H9 (cell line): ENCODE results near the gene MRPL53. TPM values are rescaled to one million over a fixed set of nuclear protein-coding genes. Genes with fewer than 3 reads are reported as not detected.

Experiments
- DNase-seq: peaks from one replicate; pipeline ENCODE4 v3.0.0-alpha.2; 2017
- H2AFZ ChIP-seq: one replicate; pipeline ENCODE4 v1.6.1; 2013; ENCODE audit warnings: mild to moderate bottlenecking, low read length, control low read depth, moderate library complexity
- H2AK5ac ChIP-seq: 2 replicates; pipeline ENCODE4 v1.6.1; 2013; ENCODE audit warnings: low read length, control low read depth, mixed read lengths; ENCODE audit not compliant: insufficient read length
- H2BK120ac ChIP-seq: one replicate; pipeline ENCODE4 v1.6.1; 2013; ENCODE audit warnings: low read depth, mild to moderate bottlenecking, low read length, control low read depth, inconsistent platforms; ENCODE audit not compliant: poor library complexity, severe bottlenecking
- H2BK12ac ChIP-seq: 2 replicates; pipeline ENCODE4 v1.6.1; 2013; ENCODE audit warnings: low read length, control low read depth, mixed read lengths, low read depth; ENCODE audit not compliant: insufficient read length
- H2BK15ac ChIP-seq: 2 replicates; pipeline ENCODE4 v1.6.1; 2013; ENCODE audit warnings: low read depth, low read length, control low read depth
- H2BK20ac ChIP-seq: one replicate; pipeline ENCODE4 v1.6.1; 2013; ENCODE audit warnings: low read depth, mild to moderate bottlenecking, low read length, control low read depth, inconsistent platforms; ENCODE audit not compliant: poor library complexity, severe bottlenecking
- H2BK5ac ChIP-seq: 2 replicates; pipeline ENCODE4 v1.6.1; 2013; ENCODE audit warnings: low read length, control low read depth, mixed read lengths; ENCODE audit not compliant: insufficient read length
- H3K14ac ChIP-seq: 2 replicates; pipeline ENCODE4 v1.6.1; 2013; ENCODE audit warnings: low read length, control low read depth; ENCODE audit not compliant: insufficient read depth
- H3K18ac ChIP-seq: 2 replicates; pipeline ENCODE4 v1.6.1; 2013; ENCODE audit warnings: low read depth, mild to moderate bottlenecking, mixed read lengths, low read length, control low read depth; ENCODE audit not compliant: insufficient read length
- H3K23ac ChIP-seq: 2 replicates; pipeline ENCODE4 v1.6.1; 2013; ENCODE audit warnings: low read length, control low read depth, mixed read lengths, low read depth; ENCODE audit not compliant: insufficient read length
- H3K23me2 ChIP-seq: 2 replicates; pipeline ENCODE4 v1.6.1; 2013; ENCODE audit warnings: low read depth, mild to moderate bottlenecking, mixed read lengths, low read length, control low read depth; ENCODE audit not compliant: insufficient read length, poor library complexity, severe bottlenecking
- H3K27ac ChIP-seq: 2 replicates; pipeline ENCODE4 v1.5.1; 2013; ENCODE audit warnings: low read length, control low read depth, mixed read lengths, low read depth; ENCODE audit not compliant: insufficient read length
- H3K27me3 ChIP-seq: 2 replicates; pipeline ENCODE4 v1.6.1; 2013; ENCODE audit warnings: low read length, control low read depth, inconsistent platforms; ENCODE audit not compliant: insufficient read depth
- H3K4ac ChIP-seq: 2 replicates; pipeline ENCODE4 v1.6.1; 2013; ENCODE audit warnings: low read depth, mild to moderate bottlenecking, control low read depth, inconsistent platforms, low read length, moderate library complexity
- H3K4me1 ChIP-seq: 2 replicates; pipeline ENCODE4 v1.6.1; 2013; ENCODE audit warnings: low read length, control low read depth, inconsistent platforms; ENCODE audit not compliant: insufficient read depth
- H3K4me2 ChIP-seq: 2 replicates; pipeline ENCODE4 v1.6.1; 2013; ENCODE audit warnings: low read length, control low read depth, mixed read lengths; ENCODE audit not compliant: insufficient read length, insufficient read depth
- H3K56ac ChIP-seq: 2 replicates; pipeline ENCODE4 v1.6.1; 2013; ENCODE audit warnings: low read depth, mild to moderate bottlenecking, mixed read lengths, low read length, control low read depth; ENCODE audit not compliant: insufficient read length
- H3K79me1 ChIP-seq: 2 replicates; pipeline ENCODE4 v1.6.1; 2013; ENCODE audit warnings: low read depth, mild to moderate bottlenecking, moderate library complexity, low read length, control low read depth, inconsistent platforms; ENCODE audit not compliant: insufficient read depth, poor library complexity, severe bottlenecking
- H3K79me2 ChIP-seq: 2 replicates; pipeline ENCODE4 v1.6.1; 2013; ENCODE audit warnings: low read length, control low read depth, inconsistent platforms; ENCODE audit not compliant: insufficient read depth
- H3K9ac ChIP-seq: 2 replicates; pipeline ENCODE4 v1.6.1; 2013; ENCODE audit warnings: low read length, control low read depth, mixed read lengths; ENCODE audit not compliant: insufficient read length; ENCODE audit errors: extremely low read depth
- H3K9me3 ChIP-seq: one replicate; pipeline ENCODE4 v1.6.1; 2013; ENCODE audit warnings: low read depth, low read length, inconsistent platforms; ENCODE audit not compliant: control insufficient read depth
- H3T11ph ChIP-seq: one replicate; pipeline ENCODE4 v1.6.1; 2013; ENCODE audit warnings: mild to moderate bottlenecking, low read length, control low read depth, inconsistent platforms
- H4K20me1 ChIP-seq: one replicate; pipeline ENCODE4 v1.6.1; 2013; ENCODE audit not compliant: control insufficient read depth, insufficient read length, insufficient read depth
- H4K5ac ChIP-seq: 2 replicates; pipeline ENCODE4 v1.6.1; 2013; ENCODE audit warnings: low read depth, mild to moderate bottlenecking, mixed read lengths, low read length, control low read depth; ENCODE audit not compliant: insufficient read length
- H4K8ac ChIP-seq: replicated peaks from 2 replicates; pipeline ENCODE4 v1.6.1; 2013; ENCODE audit warnings: low read length, control low read depth, mixed read lengths, low read depth; ENCODE audit not compliant: insufficient read length
- H4K91ac ChIP-seq: 2 replicates; pipeline ENCODE4 v1.6.1; 2013; ENCODE audit warnings: low read depth, mild to moderate bottlenecking, moderate library complexity, mixed read lengths, low read length, control low read depth; ENCODE audit not compliant: insufficient read length
- H3K27ac Mint-ChIP-seq, 3 experiments: 2 replicates in 2 of 3; 3 replicates in 1 of 3; pipeline ENCODE4 v1.8.0; 2020 to 2021; ENCODE audit warnings: mixed read lengths in 3 of 3, mild to moderate bottlenecking in 1 of 3, moderate library complexity in 1 of 3
- H3K27me3 Mint-ChIP-seq: 2 replicates; pipeline ENCODE4 v1.8.0; 2021; ENCODE audit warnings: low read depth, mild to moderate bottlenecking, moderate library complexity, mixed read lengths
- H3K36me3 Mint-ChIP-seq, 3 experiments: 2 replicates in 2 of 3; 3 replicates in 1 of 3; pipeline ENCODE4 v1.8.0; 2020 to 2021; ENCODE audit warnings: low read depth in 3 of 3, mixed read lengths in 3 of 3; ENCODE audit not compliant: insufficient read depth in 1 of 3
- H3K4me1 Mint-ChIP-seq, 2 experiments: 2 replicates each; pipeline ENCODE4 v1.8.0; 2020; ENCODE audit warnings: mixed read lengths in 2 of 2
- H3K4me3 Mint-ChIP-seq, 2 experiments: 2 replicates in 1 of 2; 3 replicates in 1 of 2; pipeline ENCODE4 v1.8.0; 2020 to 2021; ENCODE audit warnings: mild to moderate bottlenecking in 2 of 2, mixed read lengths in 2 of 2, moderate library complexity in 1 of 2
- H3K9me3 Mint-ChIP-seq, 2 experiments: 2 replicates in 1 of 2; 3 replicates in 1 of 2; pipeline ENCODE4 v1.8.0; 2020; ENCODE audit warnings: mild to moderate bottlenecking in 2 of 2, mixed read lengths in 2 of 2, moderate library complexity in 1 of 2
- CTCF ChIP-seq: fragments of 200-600 bp; sonication (generic); conservative IDR thresholded peaks from 3 replicates; pipeline ENCODE4 v1.8.0; 2021; ENCODE audit warnings: antibody characterized with exemption, mild to moderate bottlenecking
- WGBS: extraction: QIAGEN DNeasy Blood & Tissue Kit; methylation state at CpG from one replicate; pipeline ENCODE4 v1.1.7; 2013; ENCODE audit warnings: missing lambda C conversion rate, low lambda C conversion rate, mixed read lengths; ENCODE audit not compliant: insufficient read length; ENCODE audit errors: extremely low coverage; 5-methylcytosine and 5-hydroxymethylcytosine counted together
- total RNA-seq: library from RNA; stranded (reverse); gene quantifications from 2 replicates; pipeline ENCODE4 v1.2.1, GENCODE V29; 2021

Gene MRPL53
- total RNA-seq, 1 experiment from 2014 or later = 59.5 TPM

GRCh38 chr2:74430502-74430901 lies 42.0 kb downstream of the MRPL53 start:
- H3K36me3 Mint-ChIP-seq = peaks cover 38 to 88% (median 73%) of the 10 kb centered on the region in 3 experiments
- H4K20me1 ChIP-seq = no peaks in the 10 kb centered on the region
- no peak overlapping the region for H4K8ac ChIP-seq
- H3K27ac Mint-ChIP-seq = no peak overlapping the region; a peak in 1 of 7 replicates
- 0 out of 2 replicates have a peak, but pooled peaks cover 2% of the 10 kb centered on the region for H3K79me2 ChIP-seq
- H3K18ac ChIP-seq = no peak overlapping the region
- H3K27me3 ChIP-seq = no peaks in the 10 kb centered on the region
- no peak overlapping the region for H4K5ac ChIP-seq
- no peak overlapping the region for H2BK20ac ChIP-seq
- no peaks in the 10 kb centered on the region for H3K9me3 ChIP-seq
- no peak overlapping the region for H3K4ac ChIP-seq
- no peak overlapping the region for H3K23ac ChIP-seq
- no peak overlapping the region for H3K56ac ChIP-seq
- H3K4me1 Mint-ChIP-seq = peaks cover 0 to 4% of the 10 kb centered on the region in 2 experiments; a peak in 1 of 4 replicates
- no peak overlapping the region for H2BK15ac ChIP-seq
- no peaks in the 10 kb centered on the region; a peak in 1 of 5 replicates for H3K9me3 Mint-ChIP-seq
- no peaks in the 10 kb centered on the region for H3K4me1 ChIP-seq
- H3K23me2 ChIP-seq = no peaks in the 10 kb centered on the region
- H3K14ac ChIP-seq = no peak overlapping the region
- DNase-seq = no peak
- no peak overlapping the region; a peak in 1 of 5 replicates for H3K4me3 Mint-ChIP-seq
- no peak overlapping the region for H2BK5ac ChIP-seq
- TF ChIP-seq CTCF = no peak
- H4K91ac ChIP-seq = no peak overlapping the region
- no peak overlapping the region for H2AFZ ChIP-seq
- H3T11ph ChIP-seq = no peak overlapping the region
- no peak overlapping the region for H3K4me2 ChIP-seq
- no peak overlapping the region for H2AK5ac ChIP-seq
- H3K9ac ChIP-seq = no peak overlapping the region
- no peak overlapping the region for H2BK120ac ChIP-seq
- no peak overlapping the region for H2BK12ac ChIP-seq
- WGBS = no CpG with 5 or more reads among the region's 11 CpGs
- no peaks in the 10 kb centered on the region; the same call in 1 of the 2 replicates for H3K27me3 Mint-ChIP-seq
- H3K79me1 ChIP-seq = no peaks in the 10 kb centered on the region
- no peak overlapping the region for H3K27ac ChIP-seq
